ENCODE results near the gene LHPP.

DNA sequence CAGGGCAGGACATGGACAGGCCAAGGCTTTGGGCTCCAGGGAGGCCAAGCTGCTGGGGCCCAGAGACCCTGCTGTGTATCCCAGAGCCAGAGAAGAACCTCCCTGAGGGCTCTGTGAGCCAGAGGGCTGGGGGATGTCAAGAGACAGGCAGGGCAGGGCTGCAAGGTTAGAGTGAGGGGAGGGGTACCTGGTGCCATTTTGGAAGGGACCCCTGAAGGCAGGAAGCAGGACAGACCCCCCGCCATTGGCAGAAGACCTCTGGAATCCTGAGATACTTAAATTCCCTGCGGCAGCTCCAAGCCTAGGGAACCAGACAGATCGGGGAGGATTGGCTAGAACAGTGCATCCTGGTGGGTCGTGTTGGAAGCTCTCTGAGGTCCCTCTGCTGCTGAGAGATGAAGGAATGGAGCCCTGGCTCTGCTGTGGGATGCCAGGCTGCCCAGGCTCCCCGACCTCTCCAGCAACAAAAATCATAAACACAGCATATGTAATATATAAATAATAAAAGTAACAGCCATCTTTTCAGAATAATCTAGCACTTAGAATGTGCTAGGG lies 75.0 kb downstream of the LHPP start:
- TF ChIP-seq EZH2 (IDR thresholded peaks at IDR 0.05; ENCODE audit: insufficient read depth, poor library complexity, severe bottlenecking) = no peak
- TF ChIP-seq EZH2phosphoT487 (IDR thresholded peaks at IDR 0.05; ENCODE audit: insufficient read depth, low read depth) = no peak

Data from GM23248 (cell line).